ENCODE measurements around the gene PPM1F. TPM values are rescaled to one million over a fixed set of nuclear protein-coding genes. Genes with fewer than 3 reads are reported as not detected.
A peak's percentile ranks its signal among the peaks of the same experiment; 100 is the strongest.

PPM1F gene
- total and polyA plus RNA-seq, 10 of the 15 experiments (the other 5 are each of a cell fraction or from before 2014, with no cell fraction given), result 0.55 to 26.3 (median 9.7) TPM

GRCh38 chr22:21938071-21938822 lies 14.4 kb downstream of the PPM1F start (continued):
- TF ChIP-seq KDM1A (IDR thresholded peaks at IDR 0.05; ENCODE audit: borderline replicate concordance) (no peak), ZNF24 (IDR thresholded peaks at IDR 0.05) (peak; percentile 39; the same call in 1 of the 2 replicates), ZNF384 (IDR thresholded peaks at IDR 0.05; ENCODE audit: borderline replicate concordance, low read depth, low read length) (no peak), ZNF274 (IDR thresholded peaks at IDR 0.05; ENCODE audit: insufficient read depth, insufficient read length) (no peak), SMAD5 (IDR thresholded peaks at IDR 0.05; ENCODE audit: low read depth) (no peak), TCF7 (IDR thresholded peaks at IDR 0.05; ENCODE audit: borderline replicate concordance) (no peak), JUND (IDR thresholded peaks at IDR 0.05; ENCODE audit: low read depth, low read length) (no peak), SIN3A (IDR thresholded peaks at IDR 0.05; ENCODE audit: low read depth, low read length) (peak; percentile 80), MEF2A (IDR thresholded peaks at IDR 0.05; ENCODE audit: insufficient read depth, low read depth, low read length) (no peak), MEF2B (IDR thresholded peaks at IDR 0.05; ENCODE audit: partially characterized antibody, poor library complexity, severe bottlenecking) (peak; percentile 33), SP1 (IDR thresholded peaks at IDR 0.05; ENCODE audit: low read depth, low read length) (no peak), EP300 (IDR thresholded peaks at IDR 0.05; ENCODE audit: borderline replicate concordance in 1 of 2, control insufficient read depth in 1 of 2, low read depth in 2 of 2, low read length in 2 of 2) (0 out of 4 replicates have a peak, but pooled peaks of 1 of the 2 experiments have one; percentile 16), HDAC6 (IDR thresholded peaks at IDR 0.05; ENCODE audit: unreplicated experiment) (no peak), ZBTB11 (CRISPR knock-in tag; IDR thresholded peaks at IDR 0.05) (no peak), IRF5 (IDR thresholded peaks at IDR 0.05; ENCODE audit: borderline replicate concordance) (no peak), ATF7 (IDR thresholded peaks at IDR 0.05; ENCODE audit: low read depth) (no peak), ZNF687 (IDR thresholded peaks at IDR 0.05) (peak; percentile 70; the same call in 1 of the 2 replicates), LARP7 (IDR thresholded peaks at IDR 0.05) (peak; percentile 90), NFYB (IDR thresholded peaks at IDR 0.05; ENCODE audit: insufficient read depth, low read depth, low read length) (no peak), SMAD1 (IDR thresholded peaks at IDR 0.05; ENCODE audit: low read depth, partially characterized antibody) (no peak), ASH2L (IDR thresholded peaks at IDR 0.05; ENCODE audit: borderline replicate concordance, low read depth) (no peak)

Data from GM12878 (cell line).